ENCODE data around the gene MANBA. TPM values are rescaled to one million over a fixed set of nuclear protein-coding genes. Genes with fewer than 3 reads are reported as not detected.

The MANBA gene
- total RNA-seq, 4 donors from 2014 or later: 27.1 to 37.8 (median 35.1) TPM

DNA sequence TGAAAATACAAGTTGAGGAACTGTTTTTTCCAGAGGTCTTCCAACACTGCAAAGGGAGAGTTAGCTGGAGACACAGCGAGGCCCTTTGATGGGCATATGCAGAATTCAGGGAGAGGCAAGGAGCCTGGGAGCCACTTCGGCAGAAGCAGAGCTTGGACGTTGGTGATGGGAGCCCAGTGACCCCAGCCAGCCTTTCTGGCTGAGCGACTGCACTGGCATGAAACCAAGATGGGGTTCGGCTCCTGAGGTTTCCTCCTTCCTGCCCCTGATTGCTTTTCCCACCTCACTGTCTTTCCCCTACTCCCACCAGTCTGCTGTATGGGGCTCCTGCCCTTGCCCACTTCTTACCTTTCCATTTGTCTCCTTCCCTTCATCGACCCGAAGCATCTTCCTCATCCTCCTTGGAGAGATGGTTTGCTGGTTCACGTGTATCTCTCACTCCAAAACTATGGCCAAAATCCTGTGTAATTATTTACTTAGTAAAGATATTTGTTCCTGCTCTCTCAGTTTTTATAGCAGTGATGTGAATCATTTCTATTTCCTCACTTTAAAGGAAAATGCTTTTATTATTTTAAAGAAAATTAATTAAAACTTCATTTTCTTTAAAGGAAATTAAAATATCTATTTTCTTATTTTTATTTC is 159.1 kb downstream of the MANBA start:
- ATAC-seq (ENCODE audit: low FRiP score) (no peak), DNase-seq (ENCODE audit: low spot score) (no peak)
- TF ChIP-seq, protein P1, sequence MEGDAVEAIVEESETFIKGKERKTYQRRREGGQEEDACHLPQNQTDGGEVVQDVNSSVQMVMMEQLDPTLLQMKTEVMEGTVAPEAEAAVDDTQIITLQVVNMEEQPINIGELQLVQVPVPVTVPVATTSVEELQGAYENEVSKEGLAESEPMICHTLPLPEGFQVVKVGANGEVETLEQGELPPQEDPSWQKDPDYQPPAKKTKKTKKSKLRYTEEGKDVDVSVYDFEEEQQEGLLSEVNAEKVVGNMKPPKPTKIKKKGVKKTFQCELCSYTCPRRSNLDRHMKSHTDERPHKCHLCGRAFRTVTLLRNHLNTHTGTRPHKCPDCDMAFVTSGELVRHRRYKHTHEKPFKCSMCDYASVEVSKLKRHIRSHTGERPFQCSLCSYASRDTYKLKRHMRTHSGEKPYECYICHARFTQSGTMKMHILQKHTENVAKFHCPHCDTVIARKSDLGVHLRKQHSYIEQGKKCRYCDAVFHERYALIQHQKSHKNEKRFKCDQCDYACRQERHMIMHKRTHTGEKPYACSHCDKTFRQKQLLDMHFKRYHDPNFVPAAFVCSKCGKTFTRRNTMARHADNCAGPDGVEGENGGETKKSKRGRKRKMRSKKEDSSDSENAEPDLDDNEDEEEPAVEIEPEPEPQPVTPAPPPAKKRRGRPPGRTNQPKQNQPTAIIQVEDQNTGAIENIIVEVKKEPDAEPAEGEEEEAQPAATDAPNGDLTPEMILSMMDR (IDR thresholded peaks at IDR 0.05): no peak

DNA sequence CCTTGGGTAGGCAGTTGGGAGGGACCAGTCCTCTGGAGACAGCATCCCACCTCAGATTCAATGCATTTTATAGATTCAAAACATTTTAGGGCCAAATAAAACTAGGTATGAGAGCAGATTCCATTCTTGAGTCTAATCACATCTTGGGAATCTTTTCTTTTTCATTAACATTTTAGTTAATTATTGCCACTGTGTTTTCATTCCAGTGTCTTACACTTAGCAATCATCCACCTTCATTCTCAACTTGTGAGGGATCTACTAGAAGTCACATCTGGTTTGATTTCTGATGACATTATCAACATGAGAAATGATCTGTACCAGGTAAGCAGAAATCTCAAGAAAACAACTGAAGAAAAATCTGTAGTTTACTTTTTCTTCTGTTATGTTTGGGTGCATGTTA is 160.1 kb downstream of the MANBA start:
- TF ChIP-seq, protein P1 (IDR thresholded peaks at IDR 0.05): no peak
- no peak for DNase-seq (ENCODE audit: low spot score)
- ATAC-seq (ENCODE audit: low FRiP score): no peak

DNA sequence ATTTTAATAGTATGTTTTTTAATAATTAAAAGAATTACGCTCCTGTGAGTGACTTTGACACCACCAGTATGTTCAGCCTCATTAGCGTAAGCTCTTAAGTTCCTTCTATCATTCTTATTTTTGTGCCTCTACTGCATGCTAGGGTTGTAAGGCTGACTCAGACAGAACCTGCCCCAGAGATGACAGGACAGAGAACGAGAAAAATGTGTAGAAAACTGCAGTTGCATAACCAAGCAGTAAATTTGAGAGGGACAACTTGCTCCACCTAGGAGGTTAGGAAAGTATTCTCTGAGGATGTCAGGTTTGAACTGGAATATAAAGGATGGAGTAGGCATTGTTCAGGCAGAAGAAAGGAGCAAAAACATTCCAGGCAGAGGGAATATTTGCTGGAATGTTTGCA is 160.9 kb downstream of the MANBA start:
- DNase-seq (ENCODE audit: low spot score) (no peak), ATAC-seq (ENCODE audit: low FRiP score) (no peak)
- TF ChIP-seq, protein P1 (IDR thresholded peaks at IDR 0.05): no peak

DNA sequence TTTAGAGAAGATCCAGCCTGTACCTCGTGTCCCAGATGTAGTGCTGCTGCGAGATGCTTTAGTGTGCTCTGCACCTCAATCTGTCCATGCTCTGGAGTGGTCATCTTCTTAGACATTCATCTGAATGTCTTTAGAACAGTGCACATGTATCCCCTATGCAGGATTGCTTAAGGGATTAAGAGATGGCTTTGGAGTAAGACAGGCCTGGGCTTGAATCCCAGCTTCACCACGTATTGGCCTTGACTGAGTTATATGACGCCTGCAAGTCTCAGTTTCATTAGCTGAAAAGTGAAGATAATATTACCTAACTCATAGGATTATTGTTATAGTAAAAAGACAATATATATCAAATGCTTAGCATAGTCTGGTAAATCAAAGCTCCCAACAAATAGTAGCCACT is 161.3 kb downstream of the MANBA start:
- TF ChIP-seq, protein P1 (IDR thresholded peaks at IDR 0.05): no peak
- ATAC-seq (ENCODE audit: low FRiP score) (no peak), DNase-seq (ENCODE audit: low spot score) (no peak)

DNA sequence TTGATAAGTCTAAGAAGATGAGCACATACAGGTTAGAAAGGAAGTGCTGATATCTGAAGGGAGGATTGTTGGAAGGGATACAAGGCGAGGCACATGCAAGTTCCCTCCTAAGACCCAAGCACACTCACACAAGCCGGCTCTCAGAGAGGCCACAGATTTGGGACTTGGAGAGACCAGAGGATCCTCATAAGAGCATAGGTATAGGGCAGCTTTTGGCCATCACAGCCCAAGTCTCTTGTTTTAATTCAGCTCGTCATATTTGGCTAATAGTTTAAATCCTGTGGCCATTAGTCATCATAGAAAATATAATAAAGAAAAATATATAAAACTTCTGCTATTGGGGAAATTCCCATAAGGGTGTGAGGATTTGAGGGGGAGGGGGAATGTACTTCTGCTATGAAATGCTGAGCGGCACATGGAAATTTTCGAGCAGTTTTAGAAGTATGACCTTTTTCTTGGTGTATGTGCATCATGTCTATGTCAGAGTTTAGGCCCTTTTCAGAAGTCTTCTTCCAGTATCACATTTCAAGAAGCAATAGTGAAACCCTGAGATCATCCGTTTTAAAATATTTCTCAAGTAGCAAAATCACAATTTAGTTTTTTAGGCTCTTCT is 161.9 kb downstream of the MANBA start:
- TF ChIP-seq, protein P1 (IDR thresholded peaks at IDR 0.05): no peak
- no peak for DNase-seq (ENCODE audit: low spot score)
- ATAC-seq (ENCODE audit: low FRiP score): no peak

DNA sequence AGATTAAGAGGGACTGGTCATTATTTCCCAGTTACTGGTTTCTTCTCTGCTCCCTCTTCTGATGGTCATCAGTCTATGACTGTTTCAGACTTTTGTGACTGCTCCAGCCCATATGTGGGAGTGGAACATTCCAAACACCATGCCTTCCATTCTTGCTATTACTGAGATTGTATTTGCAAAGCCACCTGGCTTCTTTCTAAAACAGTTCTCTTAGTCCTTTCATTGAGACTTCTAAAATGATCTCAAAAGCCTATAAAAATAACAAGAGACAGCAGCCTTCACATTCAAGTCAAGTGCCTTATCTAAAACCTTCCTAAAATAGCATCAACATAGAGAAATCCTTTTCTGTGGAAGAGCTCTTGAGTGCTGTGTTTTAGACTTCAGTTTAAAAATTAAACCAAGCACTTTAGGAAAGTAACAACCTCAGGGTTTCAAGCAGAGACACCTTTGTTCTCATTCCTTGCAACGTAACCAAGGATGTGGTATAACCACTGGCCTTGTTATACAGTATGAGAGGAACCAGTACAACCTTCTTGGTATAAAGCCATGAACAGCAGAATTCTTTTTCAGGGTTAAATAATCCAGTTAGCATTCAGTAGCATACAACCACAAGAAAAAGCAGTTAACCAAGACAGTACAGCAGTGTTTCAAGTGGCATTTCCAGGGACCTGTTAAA is 162.5 kb downstream of the MANBA start:
- TF ChIP-seq, protein P1 (IDR thresholded peaks at IDR 0.05): no peak
- no peak for DNase-seq (ENCODE audit: low spot score)
- no peak for ATAC-seq (ENCODE audit: low FRiP score)

Data from omental fat pad (tissue), 4 donors.